GM21360 (cell line): ENCODE measurements around the gene RASA3.

Source experiments
- ATAC-seq: cut with Tn5 transposase; IDR thresholded peaks from one replicate; pipeline ENCODE4 v1.9.1; 2021; ENCODE audit warnings: mild to moderate bottlenecking, moderate library complexity; ENCODE audit not compliant: unreplicated experiment

The RASA3 gene

GRCh38 chr13:113945857-113946408 is 186.5 kb downstream of the RASA3 start:
- ATAC-seq, result no peak

GRCh38 chr13:113943821-113944565 is 188.4 kb downstream of the RASA3 start:
- no peak for ATAC-seq

DNA sequence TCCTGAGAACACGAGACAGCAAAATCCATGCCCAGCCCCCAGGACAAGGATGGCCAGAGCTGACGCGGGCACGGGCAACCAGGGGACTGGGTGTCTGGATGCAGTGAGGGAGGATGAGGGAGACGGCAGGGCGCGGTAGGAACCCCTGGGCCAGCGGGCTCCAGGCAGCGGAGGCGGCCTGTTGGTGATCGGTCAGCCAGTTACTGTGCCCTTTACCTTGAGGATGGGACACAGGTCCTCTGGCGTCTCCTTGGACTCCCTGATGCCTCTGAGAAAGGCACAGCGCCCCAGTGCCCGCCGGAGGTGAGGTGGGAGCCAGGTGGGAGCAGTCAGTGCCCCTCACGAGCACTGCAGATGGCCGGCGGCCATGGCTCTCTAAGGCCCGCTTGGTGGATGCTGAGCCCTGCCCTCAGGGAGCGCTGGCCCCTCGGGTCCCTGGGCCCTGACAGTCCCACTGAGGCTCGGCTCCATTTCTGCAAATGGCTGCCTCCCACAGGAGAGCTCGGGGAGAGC is 189.8 kb downstream of the RASA3 start:
- no peak for ATAC-seq

DNA sequence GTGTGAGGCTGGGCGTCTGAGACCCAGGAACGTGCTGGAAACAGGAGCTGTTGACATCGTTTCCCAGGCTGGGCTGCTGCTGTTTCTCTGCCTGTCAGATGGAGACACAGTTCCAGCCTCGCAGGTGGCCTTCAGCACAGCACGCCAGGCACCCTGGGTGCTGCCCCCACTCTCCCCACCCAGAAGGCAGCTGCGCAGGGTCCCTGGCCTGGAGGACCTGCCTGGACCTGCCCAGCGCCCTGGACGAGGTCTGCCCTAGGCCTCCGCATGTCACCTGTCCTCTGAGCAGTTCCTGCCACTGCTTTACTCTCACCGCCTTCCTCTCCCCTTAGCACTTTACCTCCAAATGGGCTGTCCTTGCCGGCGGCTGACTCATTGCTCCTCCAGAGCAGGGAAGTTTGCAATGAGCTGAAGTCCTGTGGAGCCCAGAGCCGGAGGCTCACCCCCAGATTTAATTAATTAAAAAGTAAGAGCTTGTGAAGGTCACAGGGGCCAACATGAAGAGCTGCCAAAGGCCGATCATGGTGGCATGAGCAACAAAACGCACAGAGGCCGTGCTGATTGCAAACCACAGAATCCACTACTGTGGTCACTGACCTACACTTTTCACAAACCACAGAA is 190.7 kb downstream of the RASA3 start:
- no peak for ATAC-seq

- no peak for ATAC-seq
These were observed 192.5 kb downstream of the RASA3 start for GRCh38 chr13:113939944-113940297.

- ATAC-seq, result no peak
These were observed 193.1 kb downstream of the RASA3 start for GRCh38 chr13:113939129-113939943.

DNA sequence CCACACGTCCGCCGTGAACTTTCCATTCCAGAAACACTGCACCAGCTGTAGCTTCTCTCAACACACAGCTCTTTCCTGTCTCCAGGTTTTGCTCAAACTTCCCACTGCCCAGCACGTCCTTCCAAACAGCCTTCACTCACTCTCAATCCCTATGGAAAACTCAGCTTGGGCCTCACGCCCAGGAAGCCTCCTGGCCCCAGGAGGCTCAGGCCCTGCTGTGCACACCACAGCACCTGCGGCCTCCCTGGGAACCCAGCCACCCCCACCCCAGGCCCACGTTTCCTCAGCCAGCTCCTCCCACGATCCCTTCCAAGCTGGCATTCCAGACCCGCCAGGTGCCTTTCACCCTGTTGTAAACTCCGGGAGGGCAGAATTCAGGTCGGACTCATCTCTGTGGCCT is 193.7 kb downstream of the RASA3 start:
- ATAC-seq, result no peak

DNA sequence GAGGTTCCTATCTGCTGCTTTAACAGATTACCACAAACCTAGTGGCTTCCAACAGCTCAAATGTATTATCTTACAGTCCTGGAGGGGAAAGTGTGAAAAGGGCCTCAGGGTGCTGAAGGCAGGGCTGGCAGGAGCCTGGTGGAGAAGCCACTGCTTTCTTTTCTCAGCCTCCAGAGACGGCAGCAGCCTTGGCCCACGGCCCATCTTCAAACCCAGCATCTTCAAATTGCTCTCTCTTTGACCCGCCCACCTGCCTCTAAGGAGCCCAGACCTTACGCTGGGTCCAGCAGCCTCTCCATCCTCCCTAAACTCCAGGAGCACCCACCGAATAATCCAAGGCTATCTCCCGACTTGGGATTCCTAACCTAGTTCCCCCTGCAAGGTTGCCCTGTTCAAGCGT is 194.2 kb downstream of the RASA3 start:
- ATAC-seq, result no peak

DNA sequence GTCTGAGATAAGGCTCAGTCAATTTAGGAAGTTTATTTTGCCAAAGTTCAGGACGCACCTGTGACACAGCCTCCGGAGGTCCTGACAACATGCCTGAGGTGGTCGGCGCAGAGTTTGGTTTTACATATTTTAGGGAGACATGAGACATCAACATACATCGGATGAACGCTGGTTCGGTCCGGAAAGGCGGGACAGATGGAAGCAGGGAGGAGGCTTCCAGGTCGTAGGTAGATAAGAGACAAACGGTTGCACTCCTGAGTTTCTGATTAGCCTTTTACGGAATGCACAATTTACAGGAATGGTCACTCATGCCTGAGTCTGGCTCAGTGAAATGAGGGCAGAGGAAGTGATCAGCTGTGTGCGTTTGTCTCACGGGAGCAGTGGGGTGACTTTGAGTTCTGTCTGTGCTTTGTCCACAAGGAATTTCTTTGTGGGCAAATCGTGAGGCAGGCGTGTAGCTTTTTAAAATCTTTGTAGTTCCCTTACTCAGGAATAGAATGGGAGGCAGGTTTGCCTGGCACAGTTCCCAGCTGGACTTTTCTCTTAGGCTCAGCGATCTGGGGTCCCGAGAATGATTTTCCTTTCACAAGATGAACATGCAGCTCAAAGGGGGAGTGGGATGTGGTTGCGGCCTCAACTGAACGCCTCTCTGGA is 194.8 kb downstream of the RASA3 start:
- no peak for ATAC-seq

DNA sequence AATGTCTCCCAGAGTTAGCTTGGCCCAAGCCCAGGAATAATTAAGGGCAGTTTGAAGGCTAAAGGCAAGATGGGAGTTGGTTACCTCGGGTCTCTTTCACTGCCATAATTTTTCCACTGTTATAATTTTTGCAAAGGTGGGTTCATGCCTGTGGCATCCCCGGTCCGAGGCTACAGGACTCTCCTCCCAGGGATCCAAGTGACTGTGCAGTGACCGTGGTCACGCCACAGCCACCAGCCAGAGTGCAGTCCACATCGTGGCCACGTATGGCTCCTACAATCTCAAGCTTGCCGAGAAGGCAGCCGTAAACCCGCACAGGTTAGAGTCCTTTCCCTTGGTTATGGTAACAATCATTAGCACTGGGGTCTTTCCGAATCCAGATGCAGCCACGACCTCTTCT is 195.3 kb downstream of the RASA3 start:
- no peak for ATAC-seq

DNA sequence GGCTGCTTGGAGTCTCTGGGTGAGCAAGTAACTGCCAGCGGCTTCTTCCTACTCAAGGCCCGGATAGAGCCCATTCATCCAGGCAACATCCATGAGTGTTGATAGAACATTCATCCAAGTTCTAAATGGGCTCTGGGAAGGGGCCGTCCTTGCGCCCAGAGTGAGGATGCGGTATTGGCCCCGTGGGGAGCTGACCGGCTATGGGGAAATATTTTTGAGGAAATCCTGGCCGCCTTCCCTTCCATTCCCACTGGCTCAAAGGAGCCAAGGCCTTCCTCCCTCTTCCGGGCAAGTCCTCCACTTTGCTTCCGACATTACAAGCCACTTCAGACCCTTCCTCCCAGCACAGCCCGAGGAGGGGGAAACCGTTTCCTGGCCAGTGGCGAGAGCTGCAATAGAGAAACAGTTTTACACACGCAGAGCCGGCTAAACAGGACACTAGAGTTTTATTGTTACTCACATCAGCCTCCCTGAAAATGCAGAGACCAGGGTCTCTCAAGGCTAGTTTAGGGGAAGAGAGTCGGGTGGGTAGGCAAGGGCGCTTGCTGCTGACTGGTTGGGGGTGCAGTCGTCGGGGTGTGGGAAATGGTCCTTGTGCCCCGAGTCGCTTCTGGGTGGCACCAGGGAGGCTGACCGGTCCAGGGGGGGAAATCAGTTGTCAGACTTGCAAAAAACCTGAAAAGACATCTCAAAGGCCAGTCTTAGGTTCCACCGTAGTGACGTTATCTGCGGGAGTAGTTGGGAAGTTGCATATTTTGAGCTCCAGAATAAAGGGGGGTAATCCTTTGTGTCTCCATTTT is 196.1 kb downstream of the RASA3 start:
- no peak for ATAC-seq

DNA sequence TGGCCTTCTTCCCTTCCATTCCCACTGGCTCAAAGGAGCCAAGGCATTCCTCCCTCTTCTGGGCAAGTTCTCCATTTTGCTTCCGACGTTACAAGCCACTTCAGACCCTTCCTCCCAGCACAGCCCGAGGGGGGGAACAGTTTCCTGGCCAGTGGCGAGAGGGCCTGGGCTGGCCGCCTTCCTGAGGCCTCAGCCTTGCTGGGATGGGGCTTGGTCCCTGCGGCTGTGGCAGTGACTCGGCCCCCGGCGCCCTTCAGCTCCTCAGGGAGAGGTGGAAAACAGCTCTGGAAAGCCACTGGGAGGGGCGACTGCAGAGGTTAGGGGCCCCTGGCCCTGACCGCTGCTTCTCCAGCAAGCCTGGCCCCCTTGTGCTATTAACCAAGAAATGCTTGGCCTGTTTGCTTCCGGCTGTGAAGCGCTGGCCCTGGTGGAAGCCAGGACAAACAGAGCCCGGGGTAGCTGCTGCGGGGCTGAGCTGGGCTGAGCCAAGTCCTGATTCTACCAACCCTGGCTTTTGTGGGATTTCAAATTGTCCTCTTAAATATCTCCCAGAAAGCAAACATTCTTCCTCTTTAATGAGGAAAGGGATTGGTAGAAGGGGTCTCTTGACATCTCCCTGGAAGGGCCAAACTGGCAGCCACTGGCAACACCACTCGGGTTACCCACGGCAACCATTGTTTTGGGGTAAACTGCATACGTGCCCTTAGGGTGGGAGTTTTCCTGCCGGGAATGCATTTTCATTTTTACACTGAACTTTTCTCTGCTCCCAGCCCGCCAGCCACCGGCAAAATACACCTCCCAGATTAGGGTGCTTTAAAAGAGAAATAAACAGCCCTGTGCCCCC is 197.2 kb downstream of the RASA3 start:
- no peak for ATAC-seq

GRCh38 chr13:113934576-113934975 is 197.8 kb downstream of the RASA3 start:
- ATAC-seq, result no peak

GRCh38 chr13:113933901-113934300 is 198.5 kb downstream of the RASA3 start:
- no peak for ATAC-seq

- no peak for ATAC-seq
These were observed 200.5 kb downstream of the RASA3 start for GRCh38 chr13:113931841-113932459.

DNA sequence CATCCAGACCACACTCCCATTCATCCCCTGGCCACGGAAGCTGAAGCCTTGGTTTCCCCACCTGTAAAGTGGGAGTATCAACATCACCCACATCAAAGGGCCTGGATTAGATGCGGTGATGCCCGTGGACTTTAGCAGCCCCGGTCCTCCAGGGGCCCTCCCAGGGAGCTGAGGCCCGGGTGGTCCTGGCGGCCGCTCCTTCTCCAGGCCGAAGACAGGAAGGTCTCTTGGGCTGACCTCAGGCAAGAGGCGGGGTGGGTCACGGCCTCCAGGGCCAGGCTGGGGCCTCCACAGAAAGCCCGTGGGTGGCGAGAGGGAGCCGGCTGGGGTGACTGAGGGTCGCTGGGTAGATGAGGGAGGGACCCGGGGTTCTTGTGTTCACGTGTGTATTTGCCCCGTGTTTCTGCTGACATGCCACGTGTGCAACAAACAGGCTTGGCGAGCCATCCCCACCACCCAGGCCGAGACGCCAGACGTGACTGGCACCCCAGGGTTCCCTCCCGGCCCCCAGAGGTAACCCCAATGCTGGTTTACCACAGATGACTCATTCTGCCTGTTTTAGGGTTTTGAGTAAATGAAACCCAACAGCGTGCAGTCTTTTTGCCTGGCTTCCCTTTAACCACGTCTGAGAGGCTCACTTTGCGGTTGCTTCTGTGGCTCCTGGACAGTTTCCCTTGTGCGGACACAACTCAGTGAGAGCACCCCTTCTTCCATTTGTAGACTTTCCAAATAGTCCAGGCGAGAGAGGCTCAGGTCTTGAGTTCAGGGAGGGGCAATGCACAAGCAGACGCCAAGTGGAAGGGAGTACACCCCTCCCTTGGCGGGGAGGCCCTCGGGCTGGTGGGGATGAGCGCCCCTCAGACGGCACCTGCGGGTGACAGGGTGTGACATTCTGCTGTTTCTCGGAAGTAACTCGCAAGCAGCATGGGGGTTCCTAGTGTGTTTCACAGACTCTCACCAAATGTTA is 201.5 kb downstream of the RASA3 start:
- ATAC-seq, result no peak
